ENCODE measurements around the gene EXOSC7.
A peak's percentile ranks its signal among the peaks of the same experiment; 100 is the strongest.

Gene EXOSC7

GRCh38 chr3:44969828-44970179, 6.2 kb upstream of the EXOSC7 start:
- DNase-seq (ENCODE audit: low read depth) = no peak
- H3K4me3 ChIP-seq (replicated peaks; ENCODE audit: low read depth, low read length) = no peak overlapping the region
- TF ChIP-seq CTCF (IDR thresholded peaks at IDR 0.05; ENCODE audit: low read length, missing control alignments) = no peak

- H3K4me3 ChIP-seq (replicated peaks; ENCODE audit: low read depth, low read length) = no peak overlapping the region
- TF ChIP-seq CTCF (IDR thresholded peaks at IDR 0.05; ENCODE audit: low read length, missing control alignments) = no peak
- no peak for DNase-seq (ENCODE audit: low read depth)
Observed at GRCh38 chr3:44970926-44971490, 5.0 kb upstream of the EXOSC7 start.

GRCh38 chr3:44974416-44974815, 1.6 kb upstream of the EXOSC7 start:
- no peak for DNase-seq (ENCODE audit: low read depth)
- no peak for TF ChIP-seq CTCF (IDR thresholded peaks at IDR 0.05; ENCODE audit: low read length, missing control alignments)
- H3K4me3 ChIP-seq (replicated peaks; ENCODE audit: low read depth, low read length) = peak overlapping the region; percentile 98

GRCh38 chr3:44981220-44981619, 5.2 kb downstream of the EXOSC7 start:
- TF ChIP-seq CTCF (IDR thresholded peaks at IDR 0.05; ENCODE audit: low read length, missing control alignments) = no peak
- no peak overlapping the region for H3K4me3 ChIP-seq (replicated peaks; ENCODE audit: low read depth, low read length)
- DNase-seq (ENCODE audit: low read depth) = peak; percentile 20

GRCh38 chr3:44981751-44982150, 5.7 kb downstream of the EXOSC7 start:
- no peak for DNase-seq (ENCODE audit: low read depth)
- H3K4me3 ChIP-seq (replicated peaks; ENCODE audit: low read depth, low read length) = no peak overlapping the region
- TF ChIP-seq CTCF (IDR thresholded peaks at IDR 0.05; ENCODE audit: low read length, missing control alignments) = no peak

- no peak for TF ChIP-seq CTCF (IDR thresholded peaks at IDR 0.05; ENCODE audit: low read length, missing control alignments)
- DNase-seq (ENCODE audit: low read depth) = no peak
- no peak overlapping the region for H3K4me3 ChIP-seq (replicated peaks; ENCODE audit: low read depth, low read length)
Observed at GRCh38 chr3:44982817-44983216, 6.8 kb downstream of the EXOSC7 start.

- no peak for TF ChIP-seq CTCF (IDR thresholded peaks at IDR 0.05; ENCODE audit: low read length, missing control alignments)
- DNase-seq (ENCODE audit: low read depth) = no peak
Observed at GRCh38 chr3:44983484-44983941, 7.5 kb downstream of the EXOSC7 start.

More at GRCh38 chr3:44983484-44983941, 7.5 kb downstream of the EXOSC7 start:
- H3K4me3 ChIP-seq (replicated peaks; ENCODE audit: low read depth, low read length) = no peak overlapping the region
